ENCODE results near the gene SLCO1B1.
"Not testable (repeated sequence)": the region's sequence is repeated elsewhere in the genome, so short reads cannot be mapped to it uniquely, and the experiment has no call there.

GRCh38 chr12:21149861-21150260, 18.9 kb downstream of the SLCO1B1 start:
- TF ChIP-seq, protein P1, sequence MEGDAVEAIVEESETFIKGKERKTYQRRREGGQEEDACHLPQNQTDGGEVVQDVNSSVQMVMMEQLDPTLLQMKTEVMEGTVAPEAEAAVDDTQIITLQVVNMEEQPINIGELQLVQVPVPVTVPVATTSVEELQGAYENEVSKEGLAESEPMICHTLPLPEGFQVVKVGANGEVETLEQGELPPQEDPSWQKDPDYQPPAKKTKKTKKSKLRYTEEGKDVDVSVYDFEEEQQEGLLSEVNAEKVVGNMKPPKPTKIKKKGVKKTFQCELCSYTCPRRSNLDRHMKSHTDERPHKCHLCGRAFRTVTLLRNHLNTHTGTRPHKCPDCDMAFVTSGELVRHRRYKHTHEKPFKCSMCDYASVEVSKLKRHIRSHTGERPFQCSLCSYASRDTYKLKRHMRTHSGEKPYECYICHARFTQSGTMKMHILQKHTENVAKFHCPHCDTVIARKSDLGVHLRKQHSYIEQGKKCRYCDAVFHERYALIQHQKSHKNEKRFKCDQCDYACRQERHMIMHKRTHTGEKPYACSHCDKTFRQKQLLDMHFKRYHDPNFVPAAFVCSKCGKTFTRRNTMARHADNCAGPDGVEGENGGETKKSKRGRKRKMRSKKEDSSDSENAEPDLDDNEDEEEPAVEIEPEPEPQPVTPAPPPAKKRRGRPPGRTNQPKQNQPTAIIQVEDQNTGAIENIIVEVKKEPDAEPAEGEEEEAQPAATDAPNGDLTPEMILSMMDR (IDR thresholded peaks at IDR 0.05; ENCODE audit: insufficient read depth, low read depth, low read length), result not testable (repeated sequence)
- TF ChIP-seq EZH2 (IDR thresholded peaks at IDR 0.05; ENCODE audit: insufficient read depth, low read length), result not testable (repeated sequence)
